ENCODE results near the gene WDR7.
"Not testable (repeated sequence)": the region's sequence is repeated elsewhere in the genome, so short reads cannot be mapped to it uniquely, and the experiment has no call there.

The WDR7 gene

DNA sequence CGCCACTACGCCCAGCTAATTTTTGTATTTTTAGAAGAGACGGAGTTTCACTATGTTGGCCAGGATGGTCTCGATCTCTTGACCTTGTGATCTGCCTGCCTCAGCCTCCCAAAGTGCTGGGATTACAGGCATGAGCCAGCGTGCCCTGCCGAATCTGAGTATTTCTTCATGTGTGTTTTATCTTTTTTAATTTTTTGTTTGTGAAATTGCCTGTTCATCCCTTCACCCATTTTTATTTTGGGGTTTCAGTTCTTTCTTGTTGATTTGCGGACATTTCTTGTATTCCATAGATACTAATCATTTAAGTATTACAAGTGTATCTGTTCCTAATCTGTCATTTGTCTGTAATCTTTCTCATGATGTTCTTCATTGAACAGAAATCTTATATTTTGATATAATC lies 3.1 kb downstream of the WDR7 start:
- not testable (repeated sequence) for DNase-seq (ENCODE audit: low read depth in 2 of 2)

DNA sequence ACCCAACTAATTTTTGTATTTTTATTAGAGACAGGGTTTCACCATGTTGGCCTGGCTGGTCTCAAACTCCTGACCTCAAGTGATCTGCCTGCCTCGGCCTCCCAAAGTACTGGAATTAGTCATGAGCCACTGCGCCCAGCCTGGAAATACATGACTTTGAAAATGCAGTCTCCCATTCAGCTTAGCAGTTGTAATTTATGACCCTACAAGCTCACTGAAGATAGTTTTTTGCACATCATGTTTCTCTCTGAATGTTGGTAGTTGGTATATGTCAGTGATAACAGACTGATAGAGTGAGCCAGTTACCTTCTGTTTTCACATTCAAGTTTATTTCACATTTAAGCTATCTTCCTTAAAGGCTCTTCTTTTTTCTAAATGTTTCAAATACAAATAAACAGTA lies 7.1 kb downstream of the WDR7 start:
- no peak for DNase-seq (ENCODE audit: low read depth in 2 of 2)

DNA sequence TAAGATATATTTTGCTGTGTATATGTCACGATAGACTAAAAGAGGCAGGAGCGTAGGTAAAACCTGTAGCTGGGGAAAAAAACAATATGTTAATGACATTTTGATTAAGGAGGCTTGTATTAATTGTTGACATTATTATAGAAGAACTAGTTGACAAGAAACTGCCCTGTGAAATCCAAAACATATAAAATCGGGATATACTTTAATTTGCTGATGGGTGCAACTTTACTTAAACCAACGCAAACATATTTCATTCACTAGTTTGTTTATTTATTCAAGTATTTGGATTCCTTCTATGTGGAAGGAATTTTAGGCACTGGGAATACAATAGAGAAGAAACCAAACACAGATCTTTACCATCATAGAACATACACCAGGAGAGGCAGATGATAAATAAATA lies 8.0 kb downstream of the WDR7 start:
- no peak for DNase-seq (ENCODE audit: low read depth in 2 of 2)

- no peak for DNase-seq (ENCODE audit: low read depth in 2 of 2)
These were observed 9.5 kb downstream of the WDR7 start for GRCh38 chr18:56660655-56661054.

DNA sequence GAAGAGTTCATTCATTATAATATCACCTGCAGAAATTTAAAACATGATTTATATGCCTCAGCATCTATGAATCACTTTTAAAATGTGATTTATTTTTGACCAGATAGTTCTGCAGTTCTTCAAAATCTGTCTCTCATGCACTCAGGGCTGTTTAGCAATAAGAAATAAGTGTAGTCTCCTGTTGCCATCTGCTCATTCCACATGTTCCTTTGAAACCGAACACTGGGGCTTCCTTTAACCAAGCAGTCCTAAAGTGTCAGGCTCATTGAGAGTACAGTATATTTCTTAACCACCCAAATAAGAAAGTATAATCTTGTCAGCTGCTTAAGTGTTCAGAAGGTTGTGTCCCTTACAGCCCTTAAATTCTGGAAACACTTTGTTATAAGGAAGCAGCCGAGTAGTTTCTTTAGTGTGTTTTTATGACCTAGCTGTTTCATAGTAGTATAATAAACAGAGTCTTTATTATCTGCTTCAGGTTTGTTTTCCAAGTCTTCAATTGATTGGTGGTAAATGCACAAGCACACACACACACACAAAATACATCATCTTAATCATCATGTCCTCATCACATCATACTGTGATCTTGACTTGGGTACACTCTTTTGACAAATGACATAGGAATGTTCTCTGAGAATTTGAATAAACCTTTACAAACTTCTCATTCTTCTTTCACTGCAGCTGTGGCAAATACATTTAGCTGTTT lies 10.4 kb downstream of the WDR7 start:
- no peak for DNase-seq (ENCODE audit: low read depth in 2 of 2)

GRCh38 chr18:56662063-56662408 lies 10.9 kb downstream of the WDR7 start:
- no peak for DNase-seq (ENCODE audit: low read depth in 2 of 2)

DNA sequence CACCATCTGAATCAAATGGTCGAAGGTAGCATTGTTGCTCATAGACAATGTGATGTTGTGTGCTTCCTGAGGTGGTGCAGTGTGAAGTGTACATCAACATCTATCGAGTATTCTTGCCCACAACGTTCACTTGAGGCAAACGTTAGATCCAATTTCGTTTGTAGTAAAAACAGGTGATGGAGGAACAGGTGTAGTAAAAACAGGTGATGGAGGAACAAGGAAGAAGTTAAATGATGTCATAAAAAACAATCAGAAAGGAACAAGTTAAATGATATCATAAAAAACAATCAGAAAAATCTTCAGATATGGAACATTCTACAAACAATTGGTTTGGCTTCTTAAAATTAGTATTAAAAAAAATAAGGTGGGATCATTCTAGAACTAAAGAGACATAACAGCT lies 11.3 kb downstream of the WDR7 start:
- DNase-seq (ENCODE audit: low read depth in 2 of 2): no peak

DNA sequence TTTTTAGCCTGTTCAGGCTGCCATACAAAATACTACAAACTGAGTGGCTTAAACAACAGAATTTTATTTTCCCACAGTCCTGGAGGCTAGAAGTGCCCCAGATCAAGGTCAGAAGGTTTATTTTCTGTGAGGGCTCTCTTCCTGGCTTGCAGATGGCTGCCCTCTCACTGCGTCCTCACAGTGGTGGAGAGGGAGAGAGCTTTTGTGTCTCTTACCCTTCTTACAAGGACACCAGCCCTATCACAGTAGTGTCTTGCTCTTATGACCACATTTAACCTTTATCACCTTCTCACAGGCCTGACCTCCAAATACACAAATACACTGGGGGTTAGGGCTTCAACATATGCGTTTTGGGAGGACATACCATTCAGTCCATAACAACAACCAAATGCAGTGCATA lies 11.7 kb downstream of the WDR7 start:
- DNase-seq (ENCODE audit: low read depth in 2 of 2): no peak

GRCh38 chr18:56672391-56672790 lies 21.2 kb downstream of the WDR7 start:
- no peak for DNase-seq (ENCODE audit: low read depth in 2 of 2)

- no peak for DNase-seq (ENCODE audit: low read depth in 2 of 2)
These were observed 21.8 kb downstream of the WDR7 start for GRCh38 chr18:56672981-56673380.

- no peak for DNase-seq (ENCODE audit: low read depth in 2 of 2)
These were observed 25.5 kb downstream of the WDR7 start for GRCh38 chr18:56676639-56677038.

DNA sequence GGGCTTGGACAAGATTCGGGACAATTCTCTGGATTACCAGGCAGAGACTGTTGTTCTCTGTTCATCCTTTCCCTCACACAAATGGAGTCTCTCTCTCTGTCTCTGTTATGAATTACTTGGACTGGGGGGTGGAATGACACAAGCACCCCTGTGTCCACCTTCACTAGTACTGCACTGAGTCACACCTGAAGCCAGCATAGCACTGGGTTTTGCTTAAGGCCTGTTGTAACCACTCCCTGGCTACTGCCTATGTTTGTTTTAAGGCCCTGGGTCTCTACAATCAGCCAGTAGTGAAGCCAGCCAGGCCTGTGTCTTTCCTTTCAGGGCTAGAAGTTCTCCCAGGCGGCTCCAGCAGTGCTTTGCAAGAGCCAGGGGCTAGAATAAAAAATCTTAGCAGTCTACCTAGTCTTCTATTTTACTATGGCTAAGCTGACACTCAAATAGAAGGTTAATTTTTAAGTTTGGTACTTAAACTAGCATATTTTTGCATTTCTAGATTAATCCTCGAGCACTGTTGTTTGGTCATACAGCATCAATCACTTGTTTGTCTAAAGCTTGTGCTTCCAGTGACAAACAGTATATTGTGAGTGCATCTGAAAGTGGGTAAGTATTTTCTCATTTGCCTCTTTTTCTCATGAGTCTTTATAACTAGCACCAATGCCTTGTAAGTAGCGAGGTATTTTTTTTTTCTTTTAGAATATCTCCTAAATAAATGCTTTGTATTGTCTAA lies 27.8 kb downstream of the WDR7 start:
- DNase-seq (ENCODE audit: low read depth in 2 of 2): no peak

DNA sequence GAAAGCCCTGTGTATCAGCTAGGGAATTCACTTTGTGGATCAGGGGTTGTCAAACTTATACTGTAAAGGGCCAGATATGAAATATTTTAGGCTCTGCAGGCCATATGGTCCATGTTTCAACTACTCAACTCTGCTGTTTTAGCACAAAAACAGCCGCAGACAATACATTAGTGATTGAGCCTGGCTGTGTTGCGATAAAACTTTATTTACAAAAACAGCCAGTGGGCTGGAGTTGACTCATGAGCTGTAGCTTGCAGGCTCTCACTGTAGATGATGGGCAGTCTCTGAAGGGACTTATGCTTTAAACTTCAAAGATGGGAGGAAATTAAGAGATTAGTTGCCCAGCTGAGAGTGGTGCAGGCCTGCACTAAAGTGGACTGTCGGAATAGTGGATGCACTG lies 33.1 kb downstream of the WDR7 start:
- no peak for DNase-seq (ENCODE audit: low read depth in 2 of 2)

DNA sequence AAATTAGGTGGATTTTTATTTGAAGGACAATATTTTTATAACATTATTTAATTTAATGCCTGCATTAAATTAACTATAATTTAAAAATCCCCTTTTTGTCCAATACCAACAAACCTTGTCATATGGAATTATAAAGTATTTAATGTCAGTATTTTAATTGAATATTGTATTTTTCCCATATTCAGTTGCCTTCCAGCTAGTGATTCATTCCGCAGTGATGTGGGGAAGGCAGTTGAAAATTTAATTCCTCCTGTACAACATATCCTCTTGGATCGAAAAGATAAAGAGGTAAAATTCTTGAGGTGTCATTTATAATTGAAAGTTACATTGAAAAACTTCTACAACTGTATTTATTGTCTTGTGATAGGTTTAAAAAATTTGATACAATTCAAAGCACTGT lies 40.4 kb downstream of the WDR7 start:
- DNase-seq (ENCODE audit: low read depth in 2 of 2): no peak

- no peak for DNase-seq (ENCODE audit: low read depth in 2 of 2)
These were observed 45.8 kb downstream of the WDR7 start for GRCh38 chr18:56696966-56697365.

DNA sequence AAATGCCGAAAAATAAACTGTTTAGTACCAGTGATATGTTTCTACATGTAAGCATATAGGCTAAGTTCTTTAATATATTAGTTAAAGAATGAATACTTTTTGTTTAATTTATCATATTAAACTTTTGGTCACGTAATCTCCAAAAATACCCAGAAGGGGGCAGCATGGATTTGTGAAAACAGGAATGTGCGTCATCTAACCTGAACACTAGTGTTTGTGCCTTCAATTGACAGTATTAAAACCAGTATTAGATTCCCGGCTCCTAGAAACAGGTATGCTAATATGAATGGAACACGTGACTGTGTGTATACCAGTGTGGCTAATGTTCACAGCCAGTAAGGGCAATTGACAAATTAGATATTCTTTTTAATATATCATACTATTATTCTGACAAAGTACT lies 51.8 kb downstream of the WDR7 start:
- peak in 1 of 2 donors; percentile 31 for DNase-seq (ENCODE audit: low read depth in 2 of 2)

DNA sequence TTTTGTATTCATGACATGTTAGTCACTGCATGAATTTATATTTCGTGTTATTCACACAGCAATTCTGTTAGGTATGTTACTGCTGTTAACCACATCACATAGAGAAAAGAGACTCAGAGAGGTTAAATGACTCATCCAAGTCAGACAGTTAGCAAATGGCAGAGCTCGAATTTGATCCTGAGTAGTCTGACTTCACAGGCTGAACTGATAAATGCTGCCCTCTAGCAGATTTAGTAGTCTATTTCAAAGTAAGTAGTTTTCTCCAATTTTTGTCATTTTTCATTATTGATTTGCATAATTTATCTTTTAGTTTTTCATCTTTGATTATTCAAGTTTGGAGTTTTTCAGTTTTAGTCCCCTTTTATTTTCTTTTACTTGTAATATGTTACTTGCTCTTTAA lies 58.3 kb downstream of the WDR7 start:
- DNase-seq (ENCODE audit: low read depth in 2 of 2): peak in 1 of 2 donors; percentile 23

- DNase-seq (ENCODE audit: low read depth in 2 of 2): no peak
These were observed 60.7 kb downstream of the WDR7 start for GRCh38 chr18:56711708-56712445.

GRCh38 chr18:56712761-56713160 lies 61.6 kb downstream of the WDR7 start:
- DNase-seq (ENCODE audit: low read depth in 2 of 2): no peak

GRCh38 chr18:56715121-56715520 lies 64.0 kb downstream of the WDR7 start:
- no peak for DNase-seq (ENCODE audit: low read depth in 2 of 2)

DNA sequence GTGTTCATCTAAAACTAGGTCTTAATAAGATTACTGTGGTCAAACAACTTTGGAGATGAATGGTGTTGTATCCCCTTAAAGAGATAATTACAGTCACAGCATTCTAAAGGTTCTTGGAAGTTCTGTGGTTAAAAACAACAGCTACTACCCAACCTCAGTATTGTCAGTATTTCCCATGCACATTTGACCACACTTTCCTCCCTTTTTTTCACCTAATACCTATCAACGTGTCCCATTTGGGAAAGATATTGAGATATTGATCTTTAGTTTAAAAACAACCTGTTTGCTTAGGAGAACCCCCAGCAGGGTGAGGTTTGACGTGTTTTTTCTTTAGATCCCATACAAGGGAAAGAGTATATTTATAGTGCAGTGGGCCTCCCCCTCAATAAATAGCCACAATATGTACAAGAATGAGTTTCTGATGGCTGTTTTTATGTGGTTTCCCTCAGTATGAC lies 65.6 kb downstream of the WDR7 start:
- no peak for DNase-seq (ENCODE audit: low read depth in 2 of 2)

DNA sequence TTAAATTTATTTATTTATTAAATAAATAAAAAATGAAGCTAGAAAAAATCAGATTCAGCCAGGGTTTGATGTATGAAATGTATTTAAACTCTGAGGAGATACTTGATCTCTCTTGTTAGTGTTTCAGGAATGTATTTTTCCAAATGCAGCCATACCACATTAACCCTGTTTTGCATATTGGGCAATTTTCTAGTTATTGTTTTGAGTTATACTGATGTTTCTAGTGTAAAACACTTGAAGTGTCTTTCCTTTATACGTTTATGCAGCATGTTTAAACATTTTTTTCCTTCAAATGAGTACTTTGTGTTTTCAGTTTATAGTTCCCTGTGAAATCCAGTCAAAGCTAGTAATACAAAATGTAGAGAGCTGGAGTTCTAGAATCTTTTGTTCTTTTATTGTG lies 69.9 kb downstream of the WDR7 start:
- no peak for DNase-seq (ENCODE audit: low read depth in 2 of 2)

DNA sequence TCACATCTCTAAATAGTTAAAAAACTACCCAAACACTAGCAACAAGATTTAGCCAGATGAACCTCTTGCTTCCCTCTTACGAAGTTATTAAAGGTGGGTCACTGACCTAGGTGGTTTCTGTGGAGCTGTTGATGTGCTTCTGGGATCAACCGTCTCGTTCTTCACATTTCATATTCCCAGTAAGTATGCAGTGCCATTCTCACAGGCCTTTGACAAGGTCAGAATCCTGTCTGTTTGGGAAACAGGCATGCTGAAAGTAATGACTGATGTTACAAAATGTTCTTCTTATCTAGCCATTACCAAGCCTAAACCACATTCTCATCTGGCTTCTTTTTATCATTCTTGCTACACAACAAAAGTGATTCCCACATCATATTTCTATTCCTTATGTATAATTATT lies 70.3 kb downstream of the WDR7 start:
- DNase-seq (ENCODE audit: low read depth in 2 of 2): no peak

Data from stimulated activated CD4-positive, alpha-beta T cell treated with anti-CD3 and anti-CD28 coated beads, Interleukin-1b, Interleukin-23, amount 100 ng/mL, for 4 hours (primary cell).